H9 (cell line): ENCODE data around the gene MORN5. TPM values are rescaled to one million over a fixed set of nuclear protein-coding genes. Genes with fewer than 3 reads are reported as not detected.
A peak's percentile ranks its signal among the peaks of the same experiment; 100 is the strongest.

ENCODE experiments used
- DNase-seq: peaks from one replicate; pipeline ENCODE4 v3.0.0-alpha.2; 2017
- H2AFZ ChIP-seq: one replicate; pipeline ENCODE4 v1.6.1; 2013; ENCODE audit warnings: mild to moderate bottlenecking, low read length, control low read depth, moderate library complexity
- H2AK5ac ChIP-seq: 2 replicates; pipeline ENCODE4 v1.6.1; 2013; ENCODE audit warnings: low read length, control low read depth, mixed read lengths; ENCODE audit not compliant: insufficient read length
- H2BK120ac ChIP-seq: one replicate; pipeline ENCODE4 v1.6.1; 2013; ENCODE audit warnings: low read depth, mild to moderate bottlenecking, low read length, control low read depth, inconsistent platforms; ENCODE audit not compliant: poor library complexity, severe bottlenecking
- H2BK12ac ChIP-seq: 2 replicates; pipeline ENCODE4 v1.6.1; 2013; ENCODE audit warnings: low read length, control low read depth, mixed read lengths, low read depth; ENCODE audit not compliant: insufficient read length
- H2BK15ac ChIP-seq: 2 replicates; pipeline ENCODE4 v1.6.1; 2013; ENCODE audit warnings: low read depth, low read length, control low read depth
- H2BK20ac ChIP-seq: one replicate; pipeline ENCODE4 v1.6.1; 2013; ENCODE audit warnings: low read depth, mild to moderate bottlenecking, low read length, control low read depth, inconsistent platforms; ENCODE audit not compliant: poor library complexity, severe bottlenecking
- H2BK5ac ChIP-seq: 2 replicates; pipeline ENCODE4 v1.6.1; 2013; ENCODE audit warnings: low read length, control low read depth, mixed read lengths; ENCODE audit not compliant: insufficient read length
- H3K14ac ChIP-seq: 2 replicates; pipeline ENCODE4 v1.6.1; 2013; ENCODE audit warnings: low read length, control low read depth; ENCODE audit not compliant: insufficient read depth
- H3K18ac ChIP-seq: 2 replicates; pipeline ENCODE4 v1.6.1; 2013; ENCODE audit warnings: low read depth, mild to moderate bottlenecking, mixed read lengths, low read length, control low read depth; ENCODE audit not compliant: insufficient read length
- H3K23ac ChIP-seq: 2 replicates; pipeline ENCODE4 v1.6.1; 2013; ENCODE audit warnings: low read length, control low read depth, mixed read lengths, low read depth; ENCODE audit not compliant: insufficient read length
- H3K23me2 ChIP-seq: 2 replicates; pipeline ENCODE4 v1.6.1; 2013; ENCODE audit warnings: low read depth, mild to moderate bottlenecking, mixed read lengths, low read length, control low read depth; ENCODE audit not compliant: insufficient read length, poor library complexity, severe bottlenecking
- H3K27ac ChIP-seq: 2 replicates; pipeline ENCODE4 v1.5.1; 2013; ENCODE audit warnings: low read length, control low read depth, mixed read lengths, low read depth; ENCODE audit not compliant: insufficient read length
- H3K27me3 ChIP-seq: 2 replicates; pipeline ENCODE4 v1.6.1; 2013; ENCODE audit warnings: low read length, control low read depth, inconsistent platforms; ENCODE audit not compliant: insufficient read depth
- H3K4ac ChIP-seq: 2 replicates; pipeline ENCODE4 v1.6.1; 2013; ENCODE audit warnings: low read depth, mild to moderate bottlenecking, control low read depth, inconsistent platforms, low read length, moderate library complexity
- H3K4me1 ChIP-seq: 2 replicates; pipeline ENCODE4 v1.6.1; 2013; ENCODE audit warnings: low read length, control low read depth, inconsistent platforms; ENCODE audit not compliant: insufficient read depth
- H3K4me2 ChIP-seq: 2 replicates; pipeline ENCODE4 v1.6.1; 2013; ENCODE audit warnings: low read length, control low read depth, mixed read lengths; ENCODE audit not compliant: insufficient read length, insufficient read depth
- H3K56ac ChIP-seq: 2 replicates; pipeline ENCODE4 v1.6.1; 2013; ENCODE audit warnings: low read depth, mild to moderate bottlenecking, mixed read lengths, low read length, control low read depth; ENCODE audit not compliant: insufficient read length
- H3K79me1 ChIP-seq: 2 replicates; pipeline ENCODE4 v1.6.1; 2013; ENCODE audit warnings: low read depth, mild to moderate bottlenecking, moderate library complexity, low read length, control low read depth, inconsistent platforms; ENCODE audit not compliant: insufficient read depth, poor library complexity, severe bottlenecking
- H3K79me2 ChIP-seq: 2 replicates; pipeline ENCODE4 v1.6.1; 2013; ENCODE audit warnings: low read length, control low read depth, inconsistent platforms; ENCODE audit not compliant: insufficient read depth
- H3K9ac ChIP-seq: 2 replicates; pipeline ENCODE4 v1.6.1; 2013; ENCODE audit warnings: low read length, control low read depth, mixed read lengths; ENCODE audit not compliant: insufficient read length; ENCODE audit errors: extremely low read depth
- H3K9me3 ChIP-seq: one replicate; pipeline ENCODE4 v1.6.1; 2013; ENCODE audit warnings: low read depth, low read length, inconsistent platforms; ENCODE audit not compliant: control insufficient read depth
- H3T11ph ChIP-seq: one replicate; pipeline ENCODE4 v1.6.1; 2013; ENCODE audit warnings: mild to moderate bottlenecking, low read length, control low read depth, inconsistent platforms
- H4K20me1 ChIP-seq: one replicate; pipeline ENCODE4 v1.6.1; 2013; ENCODE audit not compliant: control insufficient read depth, insufficient read length, insufficient read depth
- H4K5ac ChIP-seq: 2 replicates; pipeline ENCODE4 v1.6.1; 2013; ENCODE audit warnings: low read depth, mild to moderate bottlenecking, mixed read lengths, low read length, control low read depth; ENCODE audit not compliant: insufficient read length
- H4K8ac ChIP-seq: replicated peaks from 2 replicates; pipeline ENCODE4 v1.6.1; 2013; ENCODE audit warnings: low read length, control low read depth, mixed read lengths, low read depth; ENCODE audit not compliant: insufficient read length
- H4K91ac ChIP-seq: 2 replicates; pipeline ENCODE4 v1.6.1; 2013; ENCODE audit warnings: low read depth, mild to moderate bottlenecking, moderate library complexity, mixed read lengths, low read length, control low read depth; ENCODE audit not compliant: insufficient read length
- H3K27ac Mint-ChIP-seq, 3 experiments: 2 replicates in 2 of 3; 3 replicates in 1 of 3; pipeline ENCODE4 v1.8.0; 2020 to 2021; ENCODE audit warnings: mixed read lengths in 3 of 3, mild to moderate bottlenecking in 1 of 3, moderate library complexity in 1 of 3
- H3K27me3 Mint-ChIP-seq: 2 replicates; pipeline ENCODE4 v1.8.0; 2021; ENCODE audit warnings: low read depth, mild to moderate bottlenecking, moderate library complexity, mixed read lengths
- H3K36me3 Mint-ChIP-seq, 3 experiments: 2 replicates in 2 of 3; 3 replicates in 1 of 3; pipeline ENCODE4 v1.8.0; 2020 to 2021; ENCODE audit warnings: low read depth in 3 of 3, mixed read lengths in 3 of 3; ENCODE audit not compliant: insufficient read depth in 1 of 3
- H3K4me1 Mint-ChIP-seq, 2 experiments: 2 replicates each; pipeline ENCODE4 v1.8.0; 2020; ENCODE audit warnings: mixed read lengths in 2 of 2
- H3K4me3 Mint-ChIP-seq, 2 experiments: 2 replicates in 1 of 2; 3 replicates in 1 of 2; pipeline ENCODE4 v1.8.0; 2020 to 2021; ENCODE audit warnings: mild to moderate bottlenecking in 2 of 2, mixed read lengths in 2 of 2, moderate library complexity in 1 of 2
- H3K9me3 Mint-ChIP-seq, 2 experiments: 2 replicates in 1 of 2; 3 replicates in 1 of 2; pipeline ENCODE4 v1.8.0; 2020; ENCODE audit warnings: mild to moderate bottlenecking in 2 of 2, mixed read lengths in 2 of 2, moderate library complexity in 1 of 2
- WGBS: extraction: QIAGEN DNeasy Blood & Tissue Kit; methylation state at CpG from one replicate; pipeline ENCODE4 v1.1.7; 2013; ENCODE audit warnings: missing lambda C conversion rate, low lambda C conversion rate, mixed read lengths; ENCODE audit not compliant: insufficient read length; ENCODE audit errors: extremely low coverage; 5-methylcytosine and 5-hydroxymethylcytosine counted together
- total RNA-seq: library from RNA; stranded (reverse); gene quantifications from 2 replicates; pipeline ENCODE4 v1.2.1, GENCODE V29; 2021
- TF ChIP-seq, protein P1 (sequence below): fragments of 200-600 bp; sonication (generic); conservative IDR thresholded peaks from 3 replicates; pipeline ENCODE4 v1.8.0; 2021; ENCODE audit warnings: antibody characterized with exemption, mild to moderate bottlenecking

MORN5 gene
- total RNA-seq, 1 experiment from 2014 or later: not detected

DNA sequence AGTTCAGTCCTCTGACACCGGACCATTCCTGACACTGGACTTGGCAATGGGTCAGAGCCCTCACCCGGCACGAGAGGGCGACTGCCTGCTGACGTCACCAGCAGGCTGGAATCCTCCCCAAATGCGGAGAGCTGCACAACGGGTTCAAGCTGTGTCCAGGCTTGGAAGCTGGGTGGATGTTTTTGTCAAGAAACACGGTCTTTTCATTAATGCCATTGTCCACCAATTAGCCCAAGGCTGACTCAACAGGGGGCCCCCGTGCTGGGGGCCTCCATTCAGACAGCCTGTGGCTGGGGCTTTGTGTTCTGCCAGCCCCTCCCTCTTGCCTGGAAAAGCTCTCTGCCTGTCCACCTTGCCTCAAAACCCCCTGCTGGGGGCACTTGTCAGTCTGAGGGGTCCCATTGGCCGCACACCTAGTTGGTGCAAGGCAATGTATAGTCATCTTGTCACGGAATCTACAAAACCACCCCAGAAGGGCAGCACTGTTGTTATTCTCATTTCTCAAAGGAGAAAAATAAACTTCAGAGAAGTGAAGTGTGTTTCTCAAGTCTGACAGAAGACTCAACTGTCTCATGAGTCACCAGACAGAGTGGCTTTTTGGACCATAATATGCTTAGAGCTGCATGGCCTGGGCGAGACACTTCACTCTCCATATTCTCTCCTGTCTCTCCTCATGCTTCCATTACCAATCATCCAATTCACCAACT, 24.7 kb upstream of the MORN5 start:
- Histone ChIP-seq H2BK15ac (no peak overlapping the region), H4K91ac (no peak overlapping the region), H3K23me2 (no peaks in the 10 kb centered on the region), H3K4ac (no peak overlapping the region), H4K8ac (no peak overlapping the region), H3K9me3 (no peaks in the 10 kb centered on the region), H3K79me2 (no peaks in the 10 kb centered on the region), H3K14ac (no peak overlapping the region), H4K5ac (no peak overlapping the region), H3K79me1 (no peaks in the 10 kb centered on the region), H2AFZ (no peak overlapping the region), H2AK5ac (no peak overlapping the region), H3K27ac (no peak overlapping the region), H2BK120ac (no peak overlapping the region), H2BK20ac (no peak overlapping the region), H3K9ac (no peak overlapping the region), H2BK12ac (no peak overlapping the region), H3K18ac (no peak overlapping the region), H4K20me1 (no peaks in the 10 kb centered on the region), H2BK5ac (no peak overlapping the region), H3K4me1 (peaks cover 10% of the 10 kb centered on the region; the same call in 1 of the 2 replicates), H3K4me2 (no peak overlapping the region), H3K23ac (no peak overlapping the region), H3T11ph (no peak overlapping the region), H3K27me3 (no peaks in the 10 kb centered on the region), H3K56ac (no peak overlapping the region)
- Mint-ChIP-seq H3K27ac (no peak overlapping the region; a peak in 1 of 7 replicates), H3K9me3 (no peaks in the 10 kb centered on the region; a peak in 1 of 5 replicates), H3K36me3 (no peaks in the 10 kb centered on the region; a peak in 1 of 7 replicates), H3K4me1 (peaks cover 46 to 64% of the 10 kb centered on the region in 2 experiments), H3K27me3 (peaks cover 34% of the 10 kb centered on the region), H3K4me3 (peak overlapping the region in 1 of 2 experiments; percentile 35; a peak in 2 of 5 replicates)
- TF ChIP-seq, protein P1, sequence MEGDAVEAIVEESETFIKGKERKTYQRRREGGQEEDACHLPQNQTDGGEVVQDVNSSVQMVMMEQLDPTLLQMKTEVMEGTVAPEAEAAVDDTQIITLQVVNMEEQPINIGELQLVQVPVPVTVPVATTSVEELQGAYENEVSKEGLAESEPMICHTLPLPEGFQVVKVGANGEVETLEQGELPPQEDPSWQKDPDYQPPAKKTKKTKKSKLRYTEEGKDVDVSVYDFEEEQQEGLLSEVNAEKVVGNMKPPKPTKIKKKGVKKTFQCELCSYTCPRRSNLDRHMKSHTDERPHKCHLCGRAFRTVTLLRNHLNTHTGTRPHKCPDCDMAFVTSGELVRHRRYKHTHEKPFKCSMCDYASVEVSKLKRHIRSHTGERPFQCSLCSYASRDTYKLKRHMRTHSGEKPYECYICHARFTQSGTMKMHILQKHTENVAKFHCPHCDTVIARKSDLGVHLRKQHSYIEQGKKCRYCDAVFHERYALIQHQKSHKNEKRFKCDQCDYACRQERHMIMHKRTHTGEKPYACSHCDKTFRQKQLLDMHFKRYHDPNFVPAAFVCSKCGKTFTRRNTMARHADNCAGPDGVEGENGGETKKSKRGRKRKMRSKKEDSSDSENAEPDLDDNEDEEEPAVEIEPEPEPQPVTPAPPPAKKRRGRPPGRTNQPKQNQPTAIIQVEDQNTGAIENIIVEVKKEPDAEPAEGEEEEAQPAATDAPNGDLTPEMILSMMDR: 0 out of 3 replicates have a peak, but pooled peaks have one; percentile 21
- no peak for DNase-seq
- no CpG with 5 or more reads among the region's 12 CpGs for WGBS
